ENCODE data around the gene TEX22. TPM values are rescaled to one million over a fixed set of nuclear protein-coding genes. Genes with fewer than 3 reads are reported as not detected.
A peak's percentile ranks its signal among the peaks of the same experiment; 100 is the strongest.

TEX22 gene
- total RNA-seq, 4 donors from 2014 or later: 0.17 to 0.34 TPM; not detected in 2

DNA sequence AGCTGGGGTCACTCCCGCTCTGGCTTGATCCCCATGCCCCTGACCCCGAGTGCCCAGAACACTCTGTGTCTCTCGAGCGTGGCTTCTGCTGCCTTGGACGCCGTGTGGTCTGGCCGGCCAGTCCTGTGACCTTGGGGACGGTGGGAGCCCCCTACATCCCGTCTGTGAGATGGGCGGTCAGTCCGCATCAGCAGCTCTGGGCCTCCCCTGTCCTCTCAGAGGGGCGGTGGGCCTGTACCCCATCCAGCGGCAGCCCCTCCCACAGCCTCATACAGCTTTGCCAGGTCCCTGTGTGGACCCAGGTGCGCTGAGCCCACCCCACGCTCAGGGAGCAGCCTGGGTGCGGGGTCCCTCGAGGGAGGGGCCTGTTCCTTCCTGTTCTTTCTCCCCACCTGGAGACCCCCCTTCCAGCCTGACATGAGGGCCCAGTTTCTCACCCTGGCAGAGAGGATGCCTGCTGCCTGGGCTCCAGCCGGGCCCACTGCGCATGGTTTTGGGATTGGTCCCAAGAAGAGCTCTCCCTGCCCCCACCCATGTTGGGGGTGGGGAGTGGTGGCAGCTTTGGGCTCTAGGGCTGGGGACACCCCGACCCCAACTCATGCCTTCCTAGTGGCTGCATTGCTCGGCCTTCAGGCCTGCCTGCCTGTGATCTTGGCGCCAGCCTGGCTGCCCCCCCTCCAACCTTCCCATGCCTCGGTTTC, 22.8 kb downstream of the TEX22 start:
- intact Hi-C loops (cut with DNase I; ENCODE audit: low total_unique reads): no loop called here
- H3K4me3 ChIP-seq (ENCODE audit: low read depth, poor library complexity, severe bottlenecking): no peak overlapping the region
- 40 to 48% methylated on average over 11 to 16 of the region's 23 CpGs for WGBS, 2 donors
- DNase-seq (ENCODE audit: low spot score in 2 of 2): peak in 1 of 2 donors; percentile 84
- no peak for TF ChIP-seq POLR2A (IDR thresholded peaks at IDR 0.05)
- TF ChIP-seq, protein P1, sequence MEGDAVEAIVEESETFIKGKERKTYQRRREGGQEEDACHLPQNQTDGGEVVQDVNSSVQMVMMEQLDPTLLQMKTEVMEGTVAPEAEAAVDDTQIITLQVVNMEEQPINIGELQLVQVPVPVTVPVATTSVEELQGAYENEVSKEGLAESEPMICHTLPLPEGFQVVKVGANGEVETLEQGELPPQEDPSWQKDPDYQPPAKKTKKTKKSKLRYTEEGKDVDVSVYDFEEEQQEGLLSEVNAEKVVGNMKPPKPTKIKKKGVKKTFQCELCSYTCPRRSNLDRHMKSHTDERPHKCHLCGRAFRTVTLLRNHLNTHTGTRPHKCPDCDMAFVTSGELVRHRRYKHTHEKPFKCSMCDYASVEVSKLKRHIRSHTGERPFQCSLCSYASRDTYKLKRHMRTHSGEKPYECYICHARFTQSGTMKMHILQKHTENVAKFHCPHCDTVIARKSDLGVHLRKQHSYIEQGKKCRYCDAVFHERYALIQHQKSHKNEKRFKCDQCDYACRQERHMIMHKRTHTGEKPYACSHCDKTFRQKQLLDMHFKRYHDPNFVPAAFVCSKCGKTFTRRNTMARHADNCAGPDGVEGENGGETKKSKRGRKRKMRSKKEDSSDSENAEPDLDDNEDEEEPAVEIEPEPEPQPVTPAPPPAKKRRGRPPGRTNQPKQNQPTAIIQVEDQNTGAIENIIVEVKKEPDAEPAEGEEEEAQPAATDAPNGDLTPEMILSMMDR (IDR thresholded peaks at IDR 0.05): no peak

DNA sequence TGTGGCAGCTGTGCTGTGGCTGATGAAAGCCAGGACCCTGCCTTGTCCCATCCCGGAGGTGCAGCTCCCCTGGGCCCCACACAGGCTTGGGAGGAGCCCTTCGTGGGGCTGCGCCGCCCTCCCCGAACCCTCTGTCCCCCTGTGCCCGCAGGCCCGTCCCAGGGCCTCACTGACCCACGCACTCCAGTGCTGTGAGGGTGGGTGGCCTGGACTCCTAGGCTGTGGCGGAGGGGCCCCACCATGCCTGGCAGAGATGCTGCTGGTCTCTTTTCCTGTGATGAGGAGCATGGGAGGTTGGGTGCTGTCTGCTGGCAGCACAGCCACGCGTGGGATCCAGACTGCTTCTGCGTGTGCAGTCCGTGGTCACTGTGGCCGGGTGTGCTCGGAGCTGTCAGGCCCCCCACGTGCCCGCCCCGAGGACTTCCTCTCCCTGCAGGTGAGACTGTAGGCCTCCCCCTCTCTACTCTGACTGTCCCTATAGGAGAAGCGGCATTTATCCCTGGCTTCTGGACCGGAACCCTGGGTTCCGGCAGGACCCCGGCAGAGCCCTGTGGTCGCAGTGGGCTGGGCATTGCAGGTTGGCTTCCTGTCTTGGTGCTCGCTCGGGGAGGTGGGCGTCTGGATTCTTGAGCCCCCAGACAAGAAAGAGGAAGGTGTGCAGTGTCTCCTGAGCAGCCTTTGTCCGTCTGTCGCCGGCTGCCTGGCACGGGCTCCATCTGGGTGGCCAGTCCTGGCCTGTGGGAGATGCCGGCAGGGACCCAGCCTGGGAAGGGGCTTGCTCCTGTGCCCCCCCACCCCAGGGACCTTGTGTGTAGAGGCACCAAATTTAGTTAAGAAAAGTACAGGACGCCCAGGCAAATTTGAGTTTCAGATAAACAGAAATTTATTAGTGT, 23.6 kb downstream of the TEX22 start:
- intact Hi-C loops (cut with DNase I; ENCODE audit: low total_unique reads): no loop called here
- DNase-seq (ENCODE audit: low spot score in 2 of 2): peak in 1 of 2 donors; percentile 85
- no peak overlapping the region for H3K4me3 ChIP-seq (ENCODE audit: low read depth, poor library complexity, severe bottlenecking)
- 73 to 82% methylated on average over 7 to 26 of the region's 32 CpGs for WGBS, 2 donors
- TF ChIP-seq POLR2A (IDR thresholded peaks at IDR 0.05): no peak
- TF ChIP-seq, protein P1 (IDR thresholded peaks at IDR 0.05): no peak

DNA sequence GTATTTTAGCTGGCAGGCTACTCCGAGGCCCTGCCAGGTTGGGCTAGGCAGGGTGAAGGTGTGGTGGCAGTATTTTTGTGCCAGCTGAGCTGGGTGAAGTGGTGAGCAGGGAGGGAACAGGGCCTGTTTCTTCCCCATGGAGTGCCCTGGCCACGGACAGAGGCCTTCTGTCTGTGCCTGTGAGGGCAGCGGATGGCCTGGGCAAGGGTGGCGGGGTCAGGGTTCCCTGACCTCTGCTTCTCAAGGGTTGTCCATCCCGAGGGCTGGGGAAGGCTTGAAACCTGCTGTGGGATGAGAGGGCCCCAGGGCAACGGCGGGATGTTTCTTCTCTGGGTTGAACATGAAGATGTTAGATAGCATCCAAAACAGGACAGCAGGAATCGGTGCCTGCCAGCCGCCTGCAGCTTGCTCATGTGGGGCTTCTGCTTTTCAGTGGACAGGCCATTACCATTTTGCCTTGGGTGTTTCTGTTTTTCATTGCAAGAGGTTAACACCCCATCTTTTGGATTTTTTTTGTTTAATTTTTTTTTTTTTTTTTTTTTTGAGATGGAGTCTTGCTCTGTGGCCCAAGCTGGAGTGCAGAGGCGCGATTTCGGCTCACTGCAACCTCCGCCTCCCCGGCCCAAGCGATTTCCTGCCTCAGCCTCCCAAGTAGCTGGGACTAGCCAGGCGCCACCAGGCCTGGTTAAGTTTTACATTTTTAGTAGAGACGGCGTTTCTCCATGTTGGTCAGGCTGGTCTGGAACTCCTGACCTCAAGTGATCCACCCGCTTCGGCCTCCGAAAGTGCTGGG, 24.6 kb downstream of the TEX22 start:
- WGBS, 2 donors: 74 to 76% methylated on average over 21 of the region's 21 CpGs
- H3K4me3 ChIP-seq (ENCODE audit: low read depth, poor library complexity, severe bottlenecking): no peak overlapping the region
- TF ChIP-seq, protein P1 (IDR thresholded peaks at IDR 0.05): no peak
- no peak for TF ChIP-seq POLR2A (IDR thresholded peaks at IDR 0.05)
- intact Hi-C loops (cut with DNase I; ENCODE audit: low total_unique reads): no loop called here
- peak in 1 of 2 donors; percentile 84 for DNase-seq (ENCODE audit: low spot score in 2 of 2)

DNA sequence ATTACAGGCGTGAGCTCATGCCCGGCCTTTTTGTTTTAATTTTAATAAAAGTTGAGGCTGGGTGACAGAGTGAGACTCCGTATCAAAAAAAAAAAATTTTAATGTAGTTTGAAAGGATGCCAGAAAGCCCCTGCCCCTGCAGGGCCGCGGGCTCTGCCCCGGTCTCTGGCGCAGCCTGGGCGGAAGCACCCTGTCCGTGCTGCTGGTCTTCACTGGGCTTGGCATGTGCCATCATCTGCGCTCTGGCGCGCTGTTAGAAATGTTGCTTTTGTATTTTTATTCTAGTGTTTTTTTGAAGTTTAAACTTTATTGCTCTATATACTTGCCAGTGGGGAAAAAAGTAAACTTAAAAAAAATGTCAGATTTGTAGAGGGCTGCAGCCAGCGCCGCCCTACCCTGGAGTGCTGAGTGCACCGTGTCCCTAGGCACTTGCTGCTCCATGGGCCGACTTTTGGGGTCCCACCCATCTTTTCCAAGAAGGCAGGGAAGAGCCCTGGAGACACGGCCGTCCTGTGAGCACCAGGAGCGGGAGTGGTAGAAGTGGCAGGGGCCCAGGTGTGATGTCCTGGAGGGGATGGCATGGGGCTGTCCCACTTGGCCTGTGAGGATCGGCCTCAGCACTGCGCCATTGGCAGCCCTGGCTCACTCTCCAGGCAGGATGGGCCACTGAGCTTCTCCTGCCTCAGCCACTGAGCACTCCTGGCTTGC, 25.3 kb downstream of the TEX22 start:
- intact Hi-C loops (cut with DNase I; ENCODE audit: low total_unique reads): no loop called here
- no peak for DNase-seq (ENCODE audit: low spot score in 2 of 2)
- TF ChIP-seq, protein P1 (IDR thresholded peaks at IDR 0.05): no peak
- no peak for TF ChIP-seq POLR2A (IDR thresholded peaks at IDR 0.05)
- 94% methylated on average over 21 of the region's 21 CpGs for WGBS, 2 donors
- H3K4me3 ChIP-seq (ENCODE audit: low read depth, poor library complexity, severe bottlenecking): no peak overlapping the region

DNA sequence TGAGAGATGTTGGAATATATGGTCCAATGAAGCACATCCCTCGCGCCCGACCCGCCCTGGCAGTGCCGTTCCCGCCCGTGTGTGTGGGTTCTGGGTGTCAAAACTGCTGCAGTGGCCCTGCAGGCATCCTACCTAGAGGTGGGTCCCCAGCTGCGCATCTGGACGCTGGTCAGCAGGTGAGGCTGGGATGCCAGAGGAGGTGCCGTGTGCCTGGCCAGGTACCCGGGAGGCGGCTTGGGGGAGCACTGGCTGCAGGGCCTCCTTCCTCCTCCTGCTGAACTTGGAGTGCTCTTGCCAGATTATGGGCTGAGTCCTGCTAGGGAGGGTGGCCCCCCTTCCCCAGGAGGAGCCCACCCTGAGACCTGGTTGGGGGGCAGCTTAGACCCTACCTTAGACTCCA, 26.5 kb downstream of the TEX22 start:
- intact Hi-C loops (cut with DNase I; ENCODE audit: low total_unique reads): no loop called here
- no peak overlapping the region for H3K4me3 ChIP-seq (ENCODE audit: low read depth, poor library complexity, severe bottlenecking)
- TF ChIP-seq, protein P1 (IDR thresholded peaks at IDR 0.05): no peak
- no peak for TF ChIP-seq POLR2A (IDR thresholded peaks at IDR 0.05)
- 88 to 90% methylated on average over 10 to 12 of the region's 12 CpGs for WGBS, 2 donors
- DNase-seq (ENCODE audit: low spot score in 2 of 2): no peak

Measured in lower leg skin (tissue), 4 donors.